Measurements from ENCODE around the gene RPUSD3.

RPUSD3 gene

GRCh38 chr3:9800529-9800928 lies 43.3 kb downstream of the RPUSD3 start:
- no peak for DNase-seq

GRCh38 chr3:9797196-9797945 lies 46.4 kb downstream of the RPUSD3 start:
- DNase-seq, result no peak

DNA sequence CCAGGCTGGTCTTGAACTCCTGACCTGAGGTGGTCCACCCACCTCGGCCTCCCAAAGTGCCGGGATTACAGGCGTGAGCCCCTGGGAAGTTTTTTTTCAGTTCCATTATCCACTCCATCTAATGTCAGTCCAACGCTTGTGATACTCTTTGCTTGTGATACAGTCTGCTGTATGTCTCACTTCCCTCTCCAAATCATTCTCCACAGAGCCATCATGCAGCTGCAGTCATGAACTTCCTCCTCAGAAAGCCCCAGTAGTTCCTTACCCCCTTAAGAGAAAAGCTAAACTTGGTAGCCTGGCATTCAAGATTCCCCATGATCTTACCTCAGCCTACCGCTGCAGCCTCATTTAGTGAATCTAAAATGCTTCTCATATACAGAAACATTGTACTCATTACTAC lies 48.6 kb downstream of the RPUSD3 start:
- DNase-seq, result no peak

- no peak for DNase-seq
Measured at GRCh38 chr3:9794400-9794799, 49.4 kb downstream of the RPUSD3 start.

- no peak for DNase-seq
Measured at GRCh38 chr3:9793161-9793781, 50.5 kb downstream of the RPUSD3 start.

DNA sequence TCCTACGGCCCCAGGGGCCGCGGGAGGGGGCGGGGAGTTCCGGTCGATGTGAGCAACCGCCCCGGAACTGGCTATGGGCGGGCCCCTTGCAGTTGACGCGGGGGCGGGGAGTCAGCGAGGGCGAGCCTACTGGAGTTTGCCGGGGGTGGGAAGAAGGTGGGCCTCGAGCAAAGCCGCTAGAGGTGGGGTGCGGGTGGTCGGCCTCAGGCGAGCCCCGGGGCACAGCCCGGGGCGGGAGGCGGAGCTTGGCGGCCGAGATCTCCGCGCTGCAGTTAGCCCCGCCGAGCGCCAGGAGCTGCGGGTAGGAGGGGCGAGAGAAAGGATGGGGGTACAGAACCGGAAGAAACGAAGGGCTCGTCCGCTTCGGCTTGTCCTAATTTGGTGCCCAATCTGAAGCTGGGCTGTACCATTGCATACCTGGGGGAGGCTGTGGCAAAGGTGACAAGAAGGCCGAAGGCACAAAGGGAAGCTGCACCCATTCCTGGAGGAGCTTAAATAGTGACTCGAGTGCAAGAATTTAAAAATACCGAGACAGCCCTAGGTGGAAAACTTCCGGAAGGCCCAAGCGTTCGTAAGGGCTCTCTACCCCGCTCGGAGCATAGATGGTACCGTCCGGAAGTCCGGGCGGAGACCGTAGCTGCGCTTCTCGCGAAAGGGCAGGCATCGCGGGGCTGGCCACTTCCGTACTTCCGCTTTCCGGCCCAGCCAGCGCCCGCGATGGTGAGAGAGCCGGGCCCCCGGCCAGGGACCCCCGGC lies 51.2 kb downstream of the RPUSD3 start, which contains the start of the genes ARPC4 and TADA3:
Gene ARPC4, plus strand, starts transcription at position 678 of the 756 bp plus-strand sequence. Its CDS starts 40 bp downstream, at position 718.
Gene TADA3, minus strand, starts transcription at position 69 of the 756 bp plus-strand sequence. CDS start 1,007 bp downstream, outside the sequence.
- peak; percentile 92 to 94 for DNase-seq

DNA sequence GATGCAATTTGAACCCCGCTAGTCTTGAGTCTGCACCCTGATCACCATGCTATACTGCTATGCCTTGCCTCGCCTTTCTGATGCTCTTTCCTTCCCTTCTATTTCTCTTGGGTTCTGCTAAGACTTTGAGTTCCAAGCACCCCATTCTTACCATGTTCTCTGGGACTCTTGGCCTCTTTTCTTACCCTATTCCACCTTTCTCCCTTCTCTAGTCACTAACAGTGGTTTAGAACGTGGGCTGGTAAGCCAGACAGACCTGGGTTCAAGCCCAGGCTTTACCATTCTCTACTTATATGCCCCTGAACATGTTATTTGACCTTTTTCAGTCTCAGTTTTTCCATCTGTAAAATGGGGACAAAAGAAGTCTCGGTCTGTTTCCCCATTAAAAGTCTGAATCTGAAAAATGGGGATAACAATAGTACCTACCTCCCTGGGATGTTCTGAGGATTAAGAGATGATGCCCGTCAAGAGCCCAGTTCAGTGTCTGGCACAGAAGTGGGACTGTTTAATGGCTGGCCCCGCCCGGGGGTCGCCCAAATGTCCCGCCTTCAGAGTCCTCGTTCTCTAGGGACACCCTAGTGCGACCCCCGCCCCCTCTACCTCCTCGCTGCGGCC lies 51.9 kb downstream of the RPUSD3 start:
- DNase-seq, result no peak

- no peak for DNase-seq
Measured at GRCh38 chr3:9791127-9791526, 52.7 kb downstream of the RPUSD3 start.
